GM12874 (cell line): ENCODE results near the gene SELPLG.

ENCODE experiments used
- CTCF ChIP-seq: IDR thresholded peaks from 2 replicates; pipeline ENCODE4 v1.5.1; 2011; ENCODE audit warnings: low read depth, mild to moderate bottlenecking, control low read depth, low read length, moderate library complexity; ENCODE audit not compliant: insufficient read depth

SELPLG gene

GRCh38 chr12:108649669-108650068 is 16.0 kb upstream of the SELPLG start:
- TF ChIP-seq CTCF: no peak

- TF ChIP-seq CTCF: no peak
Measured at GRCh38 chr12:108649126-108649525, 15.4 kb upstream of the SELPLG start.

- TF ChIP-seq CTCF: no peak
Measured at GRCh38 chr12:108648371-108648770, 14.7 kb upstream of the SELPLG start.

- no peak for TF ChIP-seq CTCF
Measured at GRCh38 chr12:108647585-108648287, 14.0 kb upstream of the SELPLG start.

GRCh38 chr12:108646600-108647579 is 13.2 kb upstream of the SELPLG start:
- no peak for TF ChIP-seq CTCF

- no peak for TF ChIP-seq CTCF
Measured at GRCh38 chr12:108645686-108646599, 12.2 kb upstream of the SELPLG start.

GRCh38 chr12:108644811-108645120 is 11.1 kb upstream of the SELPLG start:
- no peak for TF ChIP-seq CTCF
